Stimulated activated CD4-positive, alpha-beta T cell treated with anti-CD3 and anti-CD28 coated beads, Interleukin-12 subunit alpha, Interleukin-12 subunit beta, amount 100 ng/mL, for 48 hours (primary cell): ENCODE measurements around the gene SMARCC1.

Experiments used
- DNase-seq, 3 donors: peaks; one replicate each; pipeline ENCODE4 v3.0.0-alpha.2; 2020; ENCODE audit warnings: low read depth in 2 of 3, low spot score in 1 of 3

Gene SMARCC1

DNA sequence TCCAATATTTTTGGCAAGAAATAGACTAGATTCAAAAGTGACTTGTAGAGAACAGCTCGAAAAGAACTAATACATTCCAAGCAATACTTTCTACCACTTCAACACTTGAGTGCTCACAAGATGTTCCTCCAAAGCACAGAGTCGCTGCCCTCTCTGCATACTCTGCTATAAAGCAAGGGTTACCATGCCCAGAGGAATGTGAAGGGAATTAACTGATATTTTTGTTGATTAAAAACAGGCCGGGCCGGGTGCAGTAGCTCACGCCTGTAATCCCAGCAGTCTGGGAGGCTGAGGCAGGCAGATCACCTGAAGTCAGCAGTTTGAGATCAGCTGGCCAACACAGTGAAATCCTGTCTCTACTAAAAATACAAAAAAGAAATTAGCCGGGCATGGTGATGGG is 145.5 kb downstream of the SMARCC1 start:
- DNase-seq = no peak

DNA sequence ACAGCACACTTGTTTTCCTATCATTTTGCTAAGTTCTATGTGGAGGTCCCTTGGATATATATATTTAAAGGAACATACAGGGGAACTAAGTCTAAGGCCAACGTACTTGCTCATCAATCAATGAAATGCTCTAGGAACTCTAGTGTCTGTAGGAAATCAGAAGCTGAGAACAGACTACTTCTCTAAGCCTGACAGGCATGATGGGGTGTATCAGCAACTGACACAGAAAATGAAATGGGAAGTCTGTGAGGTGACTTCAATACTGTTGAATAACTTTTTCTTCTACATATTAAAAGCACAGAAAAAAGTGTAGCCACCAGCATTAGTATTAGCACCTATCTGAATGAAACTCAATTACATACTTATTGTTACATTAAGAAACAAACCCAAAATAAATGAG is 146.2 kb downstream of the SMARCC1 start:
- DNase-seq = no peak

DNA sequence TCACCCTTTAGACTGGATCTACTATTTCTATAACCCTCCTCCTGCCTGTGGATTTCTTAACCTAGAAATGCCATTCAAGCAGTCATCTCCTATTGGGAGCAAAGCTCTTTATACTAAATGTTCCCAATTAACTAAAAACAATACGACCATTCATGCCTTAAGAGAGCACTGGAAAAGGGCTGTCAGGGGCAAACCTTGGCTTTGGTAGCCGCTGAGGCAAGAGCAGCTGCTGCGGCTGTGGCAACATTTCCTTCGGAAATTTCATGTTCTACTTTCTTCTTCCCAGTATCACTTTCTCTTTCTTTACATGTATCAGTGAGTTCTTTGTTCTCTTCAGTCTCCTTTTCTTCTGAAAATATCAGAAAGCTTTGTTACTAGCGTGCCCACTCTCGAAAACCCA is 146.7 kb downstream of the SMARCC1 start:
- no peak for DNase-seq

DNA sequence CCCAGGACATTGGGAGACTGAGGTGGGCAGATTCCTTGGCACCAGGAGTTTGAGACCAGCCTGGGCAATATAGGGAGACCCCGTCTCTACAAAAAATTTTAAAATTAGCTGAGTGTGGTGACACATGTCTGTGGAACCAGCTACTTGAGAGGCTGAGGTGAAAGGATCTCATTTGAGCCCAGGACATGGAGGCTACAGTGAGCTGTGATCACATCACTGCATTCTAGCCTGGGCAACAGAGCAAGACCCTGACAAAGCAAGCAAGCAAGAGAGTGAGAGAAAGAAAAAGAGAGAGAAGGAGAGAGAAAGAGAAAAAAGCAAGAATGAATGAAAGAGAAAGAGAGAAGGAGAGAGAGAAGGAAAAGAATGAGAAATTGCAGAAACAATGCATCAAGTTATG is 150.9 kb downstream of the SMARCC1 start:
- no peak for DNase-seq

DNA sequence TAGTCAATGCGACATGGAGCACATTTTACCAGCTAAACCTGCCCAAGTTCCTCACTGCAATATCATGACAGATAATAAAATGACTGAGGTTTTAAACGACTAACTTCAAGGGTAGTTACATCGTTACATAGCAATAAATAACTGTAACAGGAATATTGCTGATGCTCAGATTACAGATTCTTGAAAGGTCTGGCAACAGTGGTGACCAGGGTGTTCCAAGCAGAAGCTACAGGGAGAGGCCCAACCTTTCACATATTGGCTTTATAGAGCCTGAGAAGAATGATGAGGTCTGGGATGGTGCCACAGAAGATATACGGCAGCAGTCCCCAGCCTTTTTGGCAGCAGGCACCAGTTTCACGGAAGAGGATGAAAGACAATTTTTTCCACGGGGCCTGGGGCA is 151.9 kb downstream of the SMARCC1 start:
- no peak for DNase-seq

DNA sequence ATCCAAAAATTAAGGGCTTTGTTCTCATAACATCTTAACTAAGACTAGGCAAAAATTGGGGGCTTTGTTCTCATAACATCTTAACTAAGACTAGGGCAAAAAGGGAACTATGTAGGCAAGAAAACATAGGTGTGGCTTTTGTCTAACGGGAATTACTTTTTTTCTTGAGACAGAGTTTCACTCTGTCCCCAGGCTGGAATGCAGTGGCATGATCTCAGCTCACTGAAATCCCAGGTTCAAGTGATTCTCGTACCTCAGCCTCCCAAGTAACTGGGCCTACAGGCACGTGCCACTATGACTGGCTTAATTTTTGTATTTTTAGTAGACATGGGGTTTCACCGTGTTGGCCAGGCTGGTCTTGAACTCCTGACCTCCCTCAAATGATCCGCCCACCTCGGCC is 153.3 kb downstream of the SMARCC1 start:
- no peak for DNase-seq

DNA sequence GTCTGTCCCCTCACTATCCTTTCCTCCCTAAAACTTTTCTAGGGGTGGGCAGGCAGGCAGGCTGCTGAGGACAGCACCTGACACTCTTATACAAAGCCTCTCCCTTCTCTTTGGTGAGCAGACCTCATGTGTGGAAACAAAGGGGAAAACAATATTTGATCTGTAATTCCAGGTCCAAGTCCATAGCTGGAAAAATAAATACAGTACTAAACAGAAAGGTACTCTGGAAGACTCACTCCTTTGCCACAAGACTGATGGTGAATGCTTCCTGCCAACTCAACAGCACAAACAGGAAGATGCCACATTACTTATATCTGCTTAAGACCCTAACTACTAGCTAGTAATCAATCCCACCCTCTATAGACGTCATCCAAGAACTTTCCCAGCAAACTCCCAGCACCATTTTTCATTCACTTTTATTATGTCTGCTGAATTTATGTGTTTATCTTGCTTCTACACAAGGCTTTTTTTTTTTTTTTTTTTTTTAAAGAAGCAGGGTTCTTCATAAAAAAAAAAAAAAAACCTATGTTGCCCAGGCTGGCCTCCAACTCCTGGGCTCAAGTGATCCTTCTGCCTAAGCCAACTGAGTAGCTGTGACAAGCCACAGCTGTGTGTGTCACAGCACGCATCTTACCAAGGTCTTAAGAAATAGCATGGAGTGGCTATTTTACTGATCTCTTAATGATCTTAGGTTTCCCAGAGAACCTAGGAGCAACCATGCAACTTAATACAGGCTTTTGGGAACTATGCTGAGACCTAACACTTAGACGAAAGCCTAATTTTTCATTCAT is 158.8 kb downstream of the SMARCC1 start:
- no peak for DNase-seq

DNA sequence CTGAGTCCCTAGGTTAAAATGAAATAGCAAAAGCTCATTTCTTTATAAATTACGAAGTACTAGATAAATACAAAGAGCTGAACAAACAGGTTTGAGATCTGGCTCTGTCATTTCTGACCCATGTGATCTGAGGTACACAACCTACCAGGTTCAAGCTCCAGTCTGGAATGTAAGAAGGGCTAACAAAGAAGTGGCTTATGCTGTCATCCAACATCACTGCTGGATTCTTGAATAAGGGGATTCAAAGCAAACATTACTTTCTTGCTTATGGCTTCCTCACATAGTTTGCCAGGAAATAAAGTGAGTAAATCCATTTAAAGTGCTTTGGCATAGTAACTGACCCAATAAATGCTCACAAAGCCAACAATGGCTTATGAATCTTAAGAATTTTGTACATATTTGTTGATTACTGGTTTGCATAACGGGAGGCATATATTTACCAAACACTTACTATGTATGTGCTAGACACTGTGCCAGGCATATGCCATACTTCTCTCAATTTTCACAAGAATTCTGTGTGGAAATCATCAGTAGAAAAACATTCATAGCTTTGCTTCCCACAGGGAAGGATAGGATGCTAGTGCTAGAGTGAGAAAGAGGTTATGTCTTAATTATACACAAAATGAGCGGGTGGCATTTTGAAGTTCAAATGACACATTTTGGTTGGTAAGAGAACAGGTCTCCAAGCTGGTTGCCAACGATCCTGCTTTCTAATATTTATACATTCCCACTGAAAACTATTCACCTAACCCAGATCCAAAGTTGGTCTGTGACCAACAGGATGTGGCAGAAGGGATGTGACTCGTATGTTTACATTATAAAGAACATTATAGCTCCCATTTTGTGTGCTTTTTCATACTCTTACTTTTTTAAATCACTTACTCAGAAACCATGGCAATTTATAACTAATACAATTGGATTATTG is 164.3 kb downstream of the SMARCC1 start:
- DNase-seq = no peak

DNA sequence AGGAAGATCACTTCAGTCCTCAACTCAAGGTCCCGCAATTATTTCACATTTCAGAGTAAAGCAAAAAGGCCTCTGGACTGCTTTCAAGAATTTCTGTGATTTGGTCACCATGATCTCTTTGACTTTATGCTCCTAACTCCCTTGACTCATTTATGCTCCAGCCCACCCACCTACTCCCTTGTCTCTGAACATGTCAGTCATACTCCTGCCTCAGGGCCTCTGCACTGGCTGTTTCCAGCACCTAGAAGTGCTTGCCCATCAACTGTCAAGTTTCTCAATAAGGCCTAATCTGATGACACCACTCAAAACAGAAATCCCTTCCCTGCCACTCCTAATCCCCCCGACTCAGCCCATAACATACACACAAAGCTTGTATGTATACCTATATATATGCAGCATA is 166.9 kb downstream of the SMARCC1 start:
- DNase-seq = no peak

DNA sequence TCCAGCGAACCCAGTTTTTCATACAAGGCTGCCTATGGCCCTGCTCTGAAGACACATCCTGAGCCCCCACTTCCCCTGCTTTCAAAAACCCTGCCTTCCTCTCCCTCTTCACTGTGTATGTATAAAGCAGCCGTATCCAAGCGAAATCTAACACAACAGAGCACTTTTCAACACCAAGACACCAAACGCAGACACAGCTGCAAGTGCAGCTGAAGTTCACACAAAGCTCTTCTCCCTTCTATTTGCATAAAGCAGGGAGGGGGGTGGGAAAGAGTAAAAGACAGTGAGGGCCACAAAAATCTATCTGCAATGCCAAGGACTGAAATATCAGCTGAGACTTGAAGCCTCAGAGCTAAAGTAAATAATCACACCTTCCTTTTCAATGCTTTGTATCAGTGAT is 168.0 kb downstream of the SMARCC1 start:
- DNase-seq = no peak

DNA sequence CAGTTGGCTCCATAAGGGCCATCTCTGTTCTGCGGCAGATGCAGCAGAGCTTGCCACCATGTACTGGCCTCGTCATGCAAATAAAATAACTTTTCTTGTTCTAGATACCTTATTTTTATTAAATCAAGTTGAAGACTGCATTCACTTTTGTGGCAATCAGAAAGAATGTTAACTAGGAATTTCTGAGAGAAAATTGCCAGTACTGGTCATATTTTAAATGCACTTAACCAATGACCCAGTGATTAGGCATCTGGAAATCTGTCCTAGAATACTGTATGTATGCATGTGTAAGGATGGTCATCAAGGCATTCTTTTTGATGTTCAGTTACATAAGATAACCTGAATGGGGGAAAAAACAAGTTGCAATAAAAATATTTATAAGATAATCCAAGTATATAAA is 168.8 kb downstream of the SMARCC1 start:
- no peak for DNase-seq

DNA sequence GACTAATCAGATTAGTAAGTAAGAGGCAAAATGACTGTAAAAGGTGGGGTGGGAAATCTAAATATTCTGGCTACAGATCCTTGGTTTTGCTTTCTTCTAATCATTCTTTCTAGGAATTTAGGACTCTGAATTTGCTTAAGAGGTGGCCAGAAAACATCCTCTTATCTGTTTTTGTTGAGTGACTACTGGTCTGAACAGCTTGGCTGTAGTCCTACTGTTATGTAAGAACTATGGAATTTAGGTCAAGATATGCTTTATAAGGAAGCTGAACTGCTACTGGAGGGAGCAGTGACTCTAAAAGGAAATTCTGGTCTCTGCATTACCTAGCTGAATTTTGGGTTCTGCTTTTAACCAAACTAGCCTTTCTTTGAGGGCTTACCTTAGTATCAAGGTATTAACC is 169.5 kb downstream of the SMARCC1 start:
- no peak for DNase-seq

DNA sequence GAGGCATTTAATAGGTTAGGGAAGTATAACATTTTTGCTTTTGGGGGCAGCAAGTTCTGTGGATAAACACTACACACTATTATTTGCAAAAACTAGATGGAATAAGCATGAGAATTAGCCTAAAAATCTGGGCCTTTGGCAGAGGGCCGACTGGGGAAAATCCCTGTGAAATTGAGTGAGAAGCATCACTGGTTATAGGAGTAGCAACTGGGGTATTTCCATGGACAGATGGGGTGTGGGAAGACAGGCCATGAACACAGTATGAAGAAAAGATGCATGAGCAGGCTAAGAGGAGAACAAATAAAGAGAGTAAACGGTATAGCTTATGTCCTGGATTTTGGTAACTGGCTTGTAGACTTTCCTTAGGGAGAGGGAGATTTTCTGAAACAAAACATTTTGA is 170.1 kb downstream of the SMARCC1 start:
- DNase-seq = no peak

DNA sequence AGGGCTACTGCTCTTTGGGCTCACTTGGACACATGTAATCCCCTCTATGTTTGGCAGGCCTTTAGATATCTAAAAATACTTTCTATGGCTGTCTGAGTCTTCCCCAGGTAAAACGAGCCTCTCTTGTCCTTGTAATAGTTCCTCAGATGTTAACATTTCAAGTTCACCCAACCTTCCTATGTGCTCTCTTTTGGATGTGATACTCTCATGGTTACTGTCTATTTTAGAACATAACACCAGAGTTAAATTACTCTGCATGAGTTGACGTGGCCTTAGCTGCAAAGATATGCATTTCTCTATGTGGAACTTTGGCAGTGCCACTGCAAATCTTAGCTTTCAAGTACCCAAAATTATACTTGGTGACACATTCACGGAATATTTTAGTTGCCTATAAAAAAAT is 171.1 kb downstream of the SMARCC1 start:
- no peak for DNase-seq

DNA sequence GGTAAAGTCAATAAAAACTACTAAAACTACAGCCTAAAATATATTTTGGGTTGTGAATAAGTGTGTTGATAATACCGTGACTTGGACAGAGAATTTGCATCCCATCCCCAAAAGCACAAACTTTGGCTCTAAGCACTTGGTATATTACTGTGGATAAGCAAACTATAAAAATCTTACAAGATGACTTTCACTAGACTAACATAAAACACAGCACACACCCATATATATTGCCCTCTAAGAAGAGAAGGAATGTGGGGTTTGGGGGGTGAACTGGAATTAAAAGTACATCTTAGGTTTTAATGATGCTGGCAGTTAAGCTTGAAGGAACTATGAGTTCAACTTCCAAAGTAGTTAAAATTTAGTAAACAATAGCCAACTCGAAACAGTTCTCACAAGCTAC is 174.4 kb downstream of the SMARCC1 start:
- DNase-seq = no peak

DNA sequence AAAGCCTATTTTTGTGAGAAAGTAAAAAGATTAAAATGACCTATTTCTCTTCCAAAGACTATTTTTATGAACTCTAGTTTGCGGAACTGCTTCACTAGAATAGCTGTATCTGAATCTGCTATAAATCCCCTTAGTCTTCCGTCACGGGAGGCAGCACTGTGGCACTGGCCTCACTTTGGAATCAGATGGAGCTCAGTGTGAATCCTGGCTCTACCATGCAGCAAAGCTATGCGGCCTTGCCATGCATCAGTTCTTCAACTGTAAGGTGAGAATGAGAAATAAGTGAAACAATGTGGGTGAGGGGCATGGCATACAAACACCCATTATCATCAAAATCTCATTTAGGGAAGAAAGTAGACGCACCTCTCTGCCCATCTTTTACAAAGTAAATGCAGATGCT is 175.5 kb downstream of the SMARCC1 start:
- DNase-seq = no peak

DNA sequence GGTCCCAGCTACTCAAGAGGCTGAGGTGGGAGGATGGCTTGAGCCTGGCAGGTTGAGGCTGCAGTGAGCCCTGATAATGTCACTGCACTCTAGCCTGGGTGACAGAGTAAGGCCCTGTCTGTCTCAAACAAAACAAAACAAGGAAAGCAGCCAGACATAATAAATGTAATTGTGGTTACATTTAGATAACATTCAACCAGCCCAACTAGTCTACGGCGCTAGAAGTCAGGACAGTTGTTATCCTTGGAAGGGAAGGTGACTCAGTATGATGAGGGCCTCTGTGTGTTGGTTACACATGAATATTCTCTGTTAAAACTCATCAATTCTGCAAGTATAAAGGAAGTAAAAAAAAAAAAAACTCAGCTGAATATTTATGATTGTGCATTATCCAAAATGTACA is 176.0 kb downstream of the SMARCC1 start:
- DNase-seq = no peak

DNA sequence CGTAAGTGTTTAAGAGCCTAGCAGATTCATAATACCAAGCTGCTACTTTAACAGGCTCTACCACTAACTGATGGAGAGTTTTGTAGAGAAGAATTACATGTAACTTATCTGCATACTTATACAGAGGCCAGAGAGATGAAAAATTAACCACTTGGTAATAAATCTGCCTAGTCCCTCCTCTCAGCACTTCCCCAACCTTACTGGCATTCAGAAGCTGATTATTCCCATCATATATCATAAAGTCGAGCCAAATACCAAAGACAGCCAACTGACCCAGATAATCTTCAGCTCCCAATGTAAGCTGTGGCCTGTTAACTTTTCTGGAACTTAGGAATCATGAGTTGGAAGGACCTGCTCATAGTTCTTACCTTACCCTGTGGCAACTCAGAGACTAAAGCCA is 177.5 kb downstream of the SMARCC1 start:
- DNase-seq = no peak

DNA sequence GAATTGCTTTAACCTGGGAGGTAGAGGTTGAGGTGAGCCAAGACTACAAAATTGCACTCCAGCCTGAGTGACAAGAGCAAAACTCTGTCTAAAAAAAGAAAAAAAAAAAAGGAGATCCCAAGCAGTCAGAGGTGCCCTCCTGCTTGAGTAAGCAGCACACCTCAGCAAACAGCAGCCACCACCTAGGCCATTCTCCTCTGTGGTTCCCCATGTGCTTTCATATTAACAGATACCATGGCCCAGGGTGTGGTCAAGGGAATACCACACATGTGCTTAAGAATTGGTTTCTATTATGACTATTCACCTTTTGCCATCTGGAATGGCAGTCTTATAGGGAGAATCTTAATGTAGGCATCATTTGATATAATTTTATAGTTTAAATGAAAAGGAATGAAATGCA is 178.4 kb downstream of the SMARCC1 start:
- DNase-seq = no peak

DNA sequence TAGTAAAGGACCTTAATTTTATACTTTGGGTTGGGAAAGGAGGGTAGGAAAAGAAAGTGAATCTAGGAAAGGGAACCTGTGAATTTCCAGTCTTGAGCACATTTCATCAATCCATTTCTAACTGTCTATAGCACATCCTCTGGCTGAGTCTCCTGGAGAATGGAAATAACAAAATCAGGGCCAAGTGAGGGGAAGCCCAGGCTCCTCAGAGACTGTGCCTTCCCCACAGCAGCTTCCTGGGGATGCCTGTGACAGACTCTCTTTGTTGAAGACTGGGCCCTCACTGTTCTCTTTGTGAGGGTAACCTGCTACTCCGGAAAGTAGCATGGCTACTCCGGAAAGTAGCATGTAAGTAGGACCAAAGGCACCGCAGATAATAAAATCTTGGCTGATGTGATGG is 180.4 kb downstream of the SMARCC1 start:
- DNase-seq = no peak

DNA sequence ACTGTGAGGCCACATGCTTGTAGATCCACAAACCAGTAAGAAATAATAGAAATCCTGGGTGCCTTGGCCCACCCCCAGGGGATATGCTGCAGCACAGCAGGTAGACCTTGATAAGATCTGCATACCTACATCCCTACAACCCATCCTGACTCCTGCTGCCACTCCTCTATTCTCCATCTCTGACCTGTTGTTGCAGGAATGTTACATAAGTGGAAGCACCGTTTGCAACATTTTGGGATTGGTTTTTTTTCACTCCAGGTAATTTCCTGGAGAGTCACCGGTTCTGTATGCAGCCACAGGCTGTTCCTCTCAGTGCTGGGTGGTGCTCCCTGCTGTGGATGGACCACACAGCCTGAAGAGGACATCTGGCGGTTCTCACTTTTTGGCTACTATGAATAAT is 186.9 kb downstream of the SMARCC1 start:
- DNase-seq = no peak

DNA sequence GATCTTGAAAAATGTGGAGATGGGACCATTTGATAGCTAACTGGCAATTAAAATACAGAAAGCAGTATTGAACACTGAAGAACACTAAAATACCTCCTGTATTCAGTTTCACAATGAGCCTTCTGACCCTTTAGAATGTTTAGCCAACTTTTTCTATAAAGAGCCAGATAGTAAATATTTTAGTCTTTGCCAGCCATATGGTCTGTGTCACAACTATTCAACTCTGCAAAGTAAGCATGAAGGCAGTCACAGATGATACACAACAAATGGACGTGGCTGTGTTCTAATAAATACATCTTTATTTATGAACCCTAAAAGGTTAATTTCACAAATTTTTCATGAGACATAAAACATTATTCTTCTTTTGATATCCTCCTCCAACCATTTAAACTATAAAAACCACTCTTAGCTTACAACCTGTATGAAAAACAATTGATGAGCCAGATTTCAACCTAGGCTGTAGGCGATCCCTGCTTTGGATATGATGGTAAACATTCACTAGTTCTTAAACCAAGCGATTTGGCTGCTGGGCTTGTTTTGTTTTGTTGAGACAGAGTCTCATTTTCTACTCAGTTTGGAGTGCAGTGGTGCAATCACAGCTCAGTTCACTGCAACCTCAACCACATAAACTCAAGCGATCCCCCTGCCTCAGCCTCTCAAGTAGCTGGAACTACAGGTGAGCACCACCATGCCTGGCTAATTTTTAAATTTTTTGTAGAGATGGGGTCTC is 189.5 kb downstream of the SMARCC1 start:
- no peak for DNase-seq
